Measurements from ENCODE around the gene ZFP3.
"Not testable (repeated sequence)": the region's sequence is repeated elsewhere in the genome, so short reads cannot be mapped to it uniquely, and the experiment has no call there.

ZFP3 gene

GRCh38 chr17:5077781-5078105, 524 bp upstream of the ZFP3 start:
- DNase-seq (ENCODE audit: low read depth): no peak

GRCh38 chr17:5080591-5080990, 2.3 kb downstream of the ZFP3 start:
- no peak for DNase-seq (ENCODE audit: low read depth)

- no peak for DNase-seq (ENCODE audit: low read depth)
Observed at GRCh38 chr17:5092218-5093010, 14.1 kb downstream of the ZFP3 start.

- no peak for DNase-seq (ENCODE audit: low read depth)
Observed at GRCh38 chr17:5096731-5097100, 18.4 kb downstream of the ZFP3 start.

- DNase-seq (ENCODE audit: low read depth): no peak
Observed at GRCh38 chr17:5097101-5097834, 19.0 kb downstream of the ZFP3 start.

DNA sequence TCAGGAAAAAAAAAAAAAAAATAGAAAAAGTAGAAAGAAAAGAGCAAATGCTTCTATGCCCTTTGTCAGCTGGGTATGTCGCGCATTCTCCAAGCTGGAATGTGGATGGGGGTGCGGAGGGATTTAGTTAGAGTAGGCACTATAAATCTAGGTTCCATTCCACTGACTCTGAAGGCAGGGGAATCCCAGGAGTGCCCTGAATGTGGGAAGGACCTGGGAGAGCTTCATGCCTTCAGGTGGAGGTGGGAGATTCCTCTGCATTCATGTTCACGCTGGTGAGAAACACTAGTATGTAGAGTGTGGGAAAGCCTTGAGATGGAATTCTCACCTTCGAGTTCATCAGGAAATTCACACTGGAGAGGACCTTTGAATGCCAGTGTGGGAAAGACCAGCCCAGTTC, 21.0 kb downstream of the ZFP3 start:
- DNase-seq (ENCODE audit: low read depth): no peak

DNA sequence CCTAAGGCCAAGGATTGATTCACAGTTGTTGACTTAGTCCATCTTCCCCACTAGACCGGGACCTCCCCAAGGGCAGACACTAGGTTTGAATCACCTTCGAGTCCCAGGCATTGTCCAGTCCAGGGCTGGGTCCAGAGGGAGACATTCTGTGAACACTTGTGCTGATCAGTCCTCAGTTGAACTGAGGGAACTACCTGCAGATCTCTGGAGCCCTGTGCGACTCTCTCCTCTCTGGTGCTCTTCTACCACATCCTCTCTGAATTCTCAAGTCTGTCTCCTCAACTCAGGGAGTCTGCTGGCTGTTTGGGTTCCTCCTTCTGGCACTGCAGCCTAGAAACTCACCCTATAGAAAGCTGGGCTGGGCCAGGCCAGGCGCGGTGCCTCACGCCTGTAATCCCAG, 22.6 kb downstream of the ZFP3 start:
- no peak for DNase-seq (ENCODE audit: low read depth)

GRCh38 chr17:5110816-5111215, 32.5 kb downstream of the ZFP3 start:
- DNase-seq (ENCODE audit: low read depth): no peak

- DNase-seq (ENCODE audit: low read depth): peak; percentile 48
Observed at GRCh38 chr17:5111402-5112204, 33.3 kb downstream of the ZFP3 start, which contains the start of gene ZNF232. ZNF232 (minus strand) TSS chr17:5111878; CDS start chr17:5111822, 56 bp downstream.

DNA sequence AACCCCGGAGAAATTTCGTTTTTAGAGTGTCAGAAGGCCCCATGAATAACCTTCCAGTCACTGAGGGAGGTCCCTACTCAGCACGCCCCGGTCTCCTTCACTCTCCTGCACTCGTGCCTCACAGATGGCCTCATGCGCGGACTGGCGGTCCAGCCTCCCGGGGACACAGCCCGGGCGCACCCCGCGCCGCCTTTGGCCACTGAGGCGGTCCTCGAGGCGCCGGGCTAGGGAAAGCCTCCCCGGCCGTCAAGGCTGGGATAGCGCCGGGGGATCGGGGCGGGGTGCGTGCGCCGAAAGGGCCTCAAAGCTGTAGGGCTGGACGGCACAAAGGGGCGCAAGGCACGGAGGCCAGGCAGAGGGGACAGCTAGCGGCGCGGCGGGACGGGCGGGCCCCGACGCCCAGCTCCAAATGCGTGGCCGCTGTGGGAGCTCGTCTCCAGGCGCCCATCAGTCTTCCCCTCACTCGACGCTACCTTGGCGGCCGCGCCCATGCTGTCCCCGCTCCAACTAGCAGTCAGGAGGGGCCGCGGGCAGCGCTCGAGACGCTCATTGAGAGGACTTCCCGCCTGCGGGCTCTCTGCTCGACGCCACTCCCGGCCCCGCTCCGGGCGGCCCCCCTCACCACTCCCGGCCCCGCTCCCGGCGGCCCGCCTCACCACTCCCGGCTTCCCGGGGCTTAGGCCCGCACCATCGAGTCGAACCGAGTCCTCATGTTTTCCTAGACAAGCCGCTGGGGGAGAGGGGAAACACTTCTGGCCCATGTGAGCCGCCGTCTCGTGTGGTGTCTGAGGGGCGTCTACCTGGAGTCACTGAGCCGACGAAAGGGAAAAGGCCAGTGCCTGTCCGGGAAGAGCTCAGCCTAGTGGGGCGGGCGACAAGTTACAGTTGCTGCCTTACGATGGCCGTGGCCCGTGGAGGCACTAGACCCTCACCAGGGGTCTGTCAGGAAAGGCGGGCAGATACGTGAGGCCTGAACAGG, 37.7 kb downstream of the ZFP3 start, which contains the start of gene USP6:
TSS of gene USP6 (plus strand) at position 360 of the 979 bp plus-strand sequence. CDS start 14,336 bp downstream, outside the sequence.
- no peak for DNase-seq (ENCODE audit: low read depth)

DNA sequence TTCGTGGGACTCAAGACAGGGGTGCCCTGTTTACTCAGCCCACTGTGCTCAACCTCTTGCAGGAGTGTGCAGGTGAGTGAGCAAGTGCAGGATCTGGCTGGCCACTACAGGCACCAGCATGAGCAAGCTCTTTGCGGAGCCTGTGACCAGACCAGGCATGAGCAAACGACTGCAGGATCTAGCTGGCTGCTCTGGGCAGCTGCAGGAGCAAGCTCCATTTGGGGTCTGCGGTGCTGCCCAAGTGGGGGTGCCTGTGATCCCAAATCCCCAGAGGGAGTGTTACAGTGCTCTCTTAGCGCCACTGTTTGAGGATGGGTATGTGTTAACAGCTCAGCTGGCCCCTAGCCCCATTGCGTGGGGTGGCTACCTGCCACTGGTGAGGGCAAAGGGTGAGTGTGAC, 40.0 kb downstream of the ZFP3 start:
- no peak for DNase-seq (ENCODE audit: low read depth)

GRCh38 chr17:5120036-5120435, 41.8 kb downstream of the ZFP3 start:
- DNase-seq (ENCODE audit: low read depth): no peak

DNA sequence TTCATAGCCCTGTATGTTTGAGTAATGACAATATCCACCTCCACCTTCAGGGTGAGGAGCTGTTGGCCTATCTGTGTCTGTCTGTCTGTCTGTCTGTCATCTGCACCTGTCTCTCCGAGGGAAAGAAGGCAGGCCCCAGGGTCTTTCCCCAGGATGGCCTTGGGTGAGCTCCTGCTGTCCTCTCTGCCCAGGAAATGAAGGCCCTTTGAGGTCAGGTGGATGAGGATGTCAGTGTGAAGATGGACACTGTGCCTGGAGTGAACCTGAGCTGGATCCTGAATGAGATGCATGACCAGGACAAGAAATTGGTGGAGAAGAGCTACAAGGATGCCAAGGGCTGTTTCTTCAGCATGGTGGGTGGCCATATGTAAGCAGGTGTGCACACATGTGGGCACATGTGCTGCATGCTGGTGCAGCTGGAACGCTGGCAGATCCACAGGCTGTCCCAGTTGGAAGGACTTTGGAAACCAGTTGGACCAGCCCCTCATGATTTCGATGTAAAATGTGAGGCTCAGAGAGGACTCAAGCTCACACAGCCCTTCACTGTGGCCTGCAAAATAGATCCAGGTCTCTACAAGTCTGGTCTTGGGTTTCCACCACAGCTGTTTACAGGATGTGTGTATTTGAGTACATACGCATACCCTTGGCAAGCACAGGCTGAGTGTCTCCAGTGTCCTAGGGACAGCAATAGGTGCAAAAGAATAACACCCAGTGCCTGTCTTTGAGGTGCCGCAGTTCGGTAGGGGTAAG, 42.3 kb downstream of the ZFP3 start:
- not testable (repeated sequence) for DNase-seq (ENCODE audit: low read depth)

GRCh38 chr17:5121186-5121841, 43.0 kb downstream of the ZFP3 start:
- no peak for DNase-seq (ENCODE audit: low read depth)

- DNase-seq (ENCODE audit: low read depth): not testable (repeated sequence)
Observed at GRCh38 chr17:5122056-5122455, 43.8 kb downstream of the ZFP3 start.

DNA sequence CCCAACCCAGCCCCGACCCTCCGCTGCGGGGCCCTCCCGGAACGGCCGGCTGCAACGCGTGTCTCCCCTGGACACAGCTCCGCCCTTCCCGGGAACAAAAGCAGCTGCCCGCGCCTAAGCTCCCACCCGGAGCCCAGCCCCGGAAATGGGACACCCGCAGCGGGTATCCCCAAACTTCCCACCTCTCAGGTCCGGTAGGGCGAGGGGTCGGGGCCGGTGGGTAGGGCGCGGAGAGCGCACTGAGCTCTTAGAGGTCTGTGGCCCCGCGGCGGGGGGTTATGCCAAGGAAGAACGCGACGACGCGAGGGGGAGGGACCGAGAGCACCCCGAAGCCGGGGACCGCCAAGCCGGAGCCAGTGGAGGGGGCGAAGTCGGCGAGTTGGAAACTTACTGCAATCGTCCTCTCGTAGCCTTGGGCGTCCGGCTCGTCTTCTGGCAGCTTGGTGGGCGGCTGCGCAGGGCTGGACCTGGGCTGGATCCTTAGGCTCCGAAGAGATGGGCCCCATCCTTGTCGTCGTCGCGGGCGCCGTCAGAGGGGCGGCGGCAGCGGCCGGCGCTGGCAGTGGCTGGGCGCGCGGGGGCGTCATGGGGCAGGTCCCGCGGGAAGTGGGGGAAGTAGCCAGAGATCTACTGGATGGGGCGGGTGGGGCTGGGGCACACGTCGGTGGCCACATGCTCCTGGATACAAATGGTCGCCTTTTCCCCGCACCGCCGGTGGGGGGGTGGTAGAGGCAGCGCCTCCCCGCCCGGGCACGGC, 44.5 kb downstream of the ZFP3 start:
- no peak for DNase-seq (ENCODE audit: low read depth)

GRCh38 chr17:5123343-5124124, 45.3 kb downstream of the ZFP3 start:
- no peak for DNase-seq (ENCODE audit: low read depth)

DNA sequence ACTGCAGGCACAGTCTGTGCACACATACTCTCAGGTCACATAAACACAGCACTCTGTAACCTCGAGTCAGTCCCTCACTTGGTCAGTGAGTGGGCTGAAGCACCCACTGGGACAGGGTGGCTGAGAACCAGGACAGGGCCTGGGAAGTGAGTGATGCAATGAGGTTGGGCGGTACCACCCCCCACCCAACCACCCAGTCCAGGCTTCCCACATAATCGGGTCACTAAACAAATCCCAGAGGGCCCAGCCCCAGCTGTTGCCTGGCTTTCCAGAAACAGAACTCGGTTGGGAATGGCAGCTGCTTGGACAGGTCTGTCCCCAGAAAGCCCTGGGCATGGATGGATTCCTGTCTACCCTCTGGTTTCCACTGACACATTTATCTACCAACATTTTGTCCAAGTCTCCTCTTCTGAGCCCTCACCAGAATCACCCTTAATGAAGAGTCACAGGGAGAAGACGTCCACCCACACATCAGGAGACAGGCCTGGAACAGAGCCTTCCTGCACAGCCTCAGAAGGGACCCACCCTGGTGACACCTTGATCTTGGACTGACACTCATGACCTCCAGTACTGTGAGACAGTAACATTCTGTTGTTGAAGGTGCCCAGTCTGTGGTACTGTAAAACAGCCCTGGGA, 46.0 kb downstream of the ZFP3 start:
- DNase-seq (ENCODE audit: low read depth): not testable (repeated sequence)

Measured in GM04503 (cell line).